Measurements from ENCODE around the gene TENT4B. TPM values are rescaled to one million over a fixed set of nuclear protein-coding genes. Genes with fewer than 3 reads are reported as not detected.

Gene TENT4B
- 5.6 and 5.8 TPM in 2 replicates for total RNA-seq (2014; rRNA removed; shearing (Covaris generic))
- 8.8 and 9.5 TPM in 2 replicates for total RNA-seq (2022)
- Bru-seq, nascent RNA: percentile 68 among the genes with signal in this experiment
- BruChase-seq, experiment 1, labeled RNA remaining after a 6-hour chase: percentile 70 among the genes with signal in this experiment
- BruChase-seq, experiment 2, labeled RNA remaining after a 2-hour chase: percentile 71 among the genes with signal in this experiment
- long read RNA-seq, full-length matches to known transcripts: 1 of 6 reads
- long read RNA-seq, partial matches to known transcripts: 1 of 6 reads
- long read RNA-seq, other reads (novel, unspliced or antisense): 4 of 6 reads

DNA sequence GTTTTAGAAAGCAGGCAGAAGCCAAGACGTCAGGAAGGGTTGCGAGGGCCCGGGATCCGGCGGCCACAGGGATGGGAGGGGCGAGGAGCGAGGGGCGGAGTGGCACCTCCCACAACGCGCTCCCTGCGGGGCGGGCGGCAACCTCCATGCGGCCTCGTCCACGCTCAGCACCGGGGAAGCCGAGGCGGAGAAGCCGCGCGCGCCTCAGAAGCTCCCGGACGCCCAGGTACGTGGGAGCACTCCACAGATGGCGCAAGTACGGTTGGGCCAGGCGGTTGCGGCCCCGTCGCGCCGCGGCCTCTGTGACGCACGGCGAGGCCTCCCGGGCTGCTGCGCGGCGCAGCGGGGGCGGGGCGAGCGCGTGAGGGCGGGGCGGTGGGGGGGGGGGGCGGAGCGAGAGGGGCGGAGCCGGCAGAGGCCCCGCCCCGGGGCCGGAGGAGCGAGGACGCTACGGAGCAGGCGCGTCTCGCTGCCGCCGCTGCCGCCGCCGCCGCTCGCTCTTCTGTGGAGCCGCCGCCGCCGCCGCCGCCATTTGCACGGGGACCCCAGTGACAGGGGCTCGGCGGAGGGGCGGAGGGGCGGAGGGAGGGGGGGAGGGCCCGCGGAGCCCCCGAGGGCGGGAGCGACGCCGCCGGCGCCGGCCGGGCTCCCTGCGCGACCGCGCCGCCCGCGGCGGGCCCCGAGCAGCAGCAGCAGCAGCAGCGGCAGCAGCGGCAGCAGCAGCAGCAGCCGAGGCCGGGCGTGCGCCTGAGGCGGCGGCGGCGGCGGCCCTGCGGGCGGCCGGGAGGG is at the start of gene TENT4B:
TENT4B (plus strand) TSS at position 500 of the 789 bp plus-strand sequence. CDS start 316 bp downstream, outside the sequence.
- TF ChIP-seq CTCF (conservative IDR thresholded peaks at IDR 0.05; ENCODE audit: low read length) (no peak), EZH2phosphoT487 (IDR thresholded peaks at IDR 0.05; ENCODE audit: borderline replicate concordance, low read depth, low read length) (no peak)
- Histone ChIP-seq H3K4me3 (ENCODE audit: low read depth, low read length, poor library complexity, severe bottlenecking) (peak within 1 kb of the TSS; percentile 95), H3K4me1 (ENCODE audit: insufficient read depth, low read length, poor library complexity, severe bottlenecking) (peaks cover 27% of the 10 kb centered on the region), H3K9me3 (ENCODE audit: low read length) (no peaks in the 10 kb centered on the region), H3K36me3 (ENCODE audit: insufficient read depth, low read length) (no peaks in the 10 kb centered on the region), H4K20me1 (ENCODE audit: insufficient read depth, low read length) (peaks cover 9% of the 10 kb centered on the region; the same call in 1 of the 2 replicates), H3K4me2 (ENCODE audit: low read length) (peak within 1 kb of the TSS; percentile 91), H2AFZ (ENCODE audit: low read length) (peak within 1 kb of the TSS; percentile 93), H3K79me2 (ENCODE audit: insufficient read depth, low read depth, low read length) (peaks cover 34% of the 10 kb centered on the region; the same call in 1 of the 2 replicates), H3K9me2 (ENCODE audit: insufficient read depth, low read length) (no peaks in the 10 kb centered on the region), H3K27ac (ENCODE audit: low read depth, low read length, poor library complexity, severe bottlenecking) (peak within 1 kb of the TSS; percentile 73)
- BruUV-seq (replicated peaks): no TSS peak
- peak; percentile 83 for DNase-seq (ENCODE audit: low spot score)
- ChIA-PET CTCF (ENCODE audit: unreplicated experiment) (no interaction called here), POLR2A (interaction anchor here (1.3 to 1.8 kb wide), 2 partner anchors 12 to 86 kb away, joined by 6 read pairs; partner anchors contain the start of gene HEATR3)
- intact Hi-C loops (cut with micrococcal nuclease; ENCODE audit: unreplicated experiment): loop anchor here (2.0 to 5.0 kb wide), 4 partner anchors 59 to 214 kb away; partner anchors contain the start of genes BRD7 and CNEP1R1

GRCh38 chr16:50103764-50104163 is 49.3 kb upstream of the TENT4B start:
- Histone ChIP-seq H4K20me1 (ENCODE audit: insufficient read depth, low read length) (no peaks in the 10 kb centered on the region), H3K79me2 (ENCODE audit: insufficient read depth, low read depth, low read length) (no peaks in the 10 kb centered on the region), H3K36me3 (ENCODE audit: insufficient read depth, low read length) (peaks cover 79% of the 10 kb centered on the region), H3K4me1 (ENCODE audit: insufficient read depth, low read length, poor library complexity, severe bottlenecking) (no peaks in the 10 kb centered on the region), H3K9me3 (ENCODE audit: low read length) (no peaks in the 10 kb centered on the region), H2AFZ (ENCODE audit: low read length) (no peak overlapping the region), H3K4me3 (ENCODE audit: low read depth, low read length, poor library complexity, severe bottlenecking) (no peak overlapping the region), H3K4me2 (ENCODE audit: low read length) (no peak overlapping the region), H3K27ac (ENCODE audit: low read depth, low read length, poor library complexity, severe bottlenecking) (no peak overlapping the region), H3K9me2 (ENCODE audit: insufficient read depth, low read length) (no peaks in the 10 kb centered on the region)
- POLR2A ChIA-PET: no interaction called here
- DNase-seq (ENCODE audit: low spot score): no peak
- intact Hi-C loops (cut with micrococcal nuclease; ENCODE audit: unreplicated experiment): no loop called here
- TF ChIP-seq EZH2phosphoT487 (IDR thresholded peaks at IDR 0.05; ENCODE audit: borderline replicate concordance, low read depth, low read length): no peak
- no peak for TF ChIP-seq CTCF (conservative IDR thresholded peaks at IDR 0.05; ENCODE audit: low read length)
- BruUV-seq (replicated peaks): no TSS peak
- CTCF ChIA-PET (ENCODE audit: unreplicated experiment): no interaction called here
